22Rv1 (cell line): ENCODE measurements around the gene IFNLR1.

ENCODE experiments used
- CTCF ChIP-seq: fragments of 450-650 bp; IDR thresholded peaks from 2 replicates; pipeline ENCODE4 v1.5.1; 2017; ENCODE audit warnings: mild to moderate bottlenecking
- ZFX ChIP-seq: fragments of 450-650 bp; IDR thresholded peaks from 2 replicates; pipeline ENCODE4 v1.6.1; 2017; ENCODE audit warnings: antibody characterized with exemption, borderline replicate concordance

DNA sequence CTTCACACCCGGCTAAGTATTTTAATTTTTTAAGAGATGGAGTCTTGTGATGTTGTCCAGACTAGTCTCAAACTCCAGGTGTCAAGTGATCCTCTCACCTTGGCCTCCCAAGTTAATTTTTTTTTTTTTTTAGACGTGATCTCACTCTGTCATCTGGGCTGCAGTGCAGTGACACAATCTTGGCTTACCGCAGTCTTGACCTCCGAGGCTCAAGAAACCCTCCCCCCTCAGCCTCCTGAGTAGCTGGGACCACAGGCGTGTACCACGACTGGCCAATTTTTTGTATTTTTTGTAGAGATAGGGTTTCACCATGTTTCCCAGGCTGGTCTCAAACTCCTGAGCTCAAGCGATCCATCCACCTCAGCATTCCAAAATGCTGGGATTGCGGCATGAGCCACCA is 11.7 kb upstream of the IFNLR1 start:
- TF ChIP-seq CTCF (no peak), ZFX (no peak)
